Prostate gland (tissue), 2 donors: Measurements from ENCODE around the gene AKT1. TPM values are rescaled to one million over a fixed set of nuclear protein-coding genes. Genes with fewer than 3 reads are reported as not detected.

Experiments used
- DNase-seq: peaks from one replicate; pipeline ENCODE4 v3.0.0-alpha.2; 2019; ENCODE audit warnings: low spot score
- H3K27ac ChIP-seq, 2 donors: fragments of 200-600 bp; sonication (generic); 2 replicates each; pipeline ENCODE4 v1.5.1; 2017 to 2019
- H3K27me3 ChIP-seq: fragments of 200-600 bp; sonication (generic); replicated peaks from 2 replicates; pipeline ENCODE4 v1.5.1; 2019; ENCODE audit not compliant: insufficient read depth
- H3K36me3 ChIP-seq, 2 donors: fragments of 200-600 bp; sonication (generic); 1 replicate in 1 of 2; 2 replicates in 1 of 2; pipeline versions ENCODE4 v1.5.1 to v1.8.1; 2017 to 2019
- H3K4me1 ChIP-seq: fragments of 200-600 bp; sonication (generic); replicated peaks from 2 replicates; pipeline ENCODE4 v1.5.1; 2019
- H3K4me3 ChIP-seq, 2 donors: fragments of 200-600 bp; sonication (generic); 2 replicates each; pipeline ENCODE4 v1.5.1; 2017 to 2019
- H3K9me3 ChIP-seq: fragments of 200-600 bp; sonication (generic); 2 replicates; pipeline ENCODE4 v1.5.1; 2017
- CTCF ChIP-seq, 4 experiments: fragments of 200-600 bp in 2 of 4; fragments of 450-650 bp in 2 of 4; sonication (generic) in 2 of 4; IDR thresholded peaks; 1 replicate in 3 of 4; 2 replicates in 1 of 4; pipeline ENCODE4 v1.5.1; 2016 to 2019; ENCODE audit warnings: antibody characterized with exemption in 4 of 4, mild to moderate bottlenecking in 2 of 4, moderate library complexity in 2 of 4
- POLR2A ChIP-seq: fragments of 450-650 bp; IDR thresholded peaks from one replicate; pipeline ENCODE4 v1.6.1; 2016; ENCODE audit warnings: antibody characterized with exemption, mild to moderate bottlenecking
- POLR2AphosphoS5 ChIP-seq: sonication (generic); formaldehyde crosslinking; IDR thresholded peaks from one replicate; pipeline ENCODE4 v1.6.1; 2017; ENCODE audit warnings: antibody characterized with exemption
- WGBS: methylation state at CpG from one replicate; pipeline ENCODE4 v1.1.5; 2018; 5-methylcytosine and 5-hydroxymethylcytosine counted together
- intact Hi-C: fragments of 100-400 bp; cut with DNase I; formaldehyde crosslinking; loops from one replicate; pipeline ENCODE4 v1.14.2; 2022
- total RNA-seq, 2 donors: library from RNA; depleted of rRNA; stranded (reverse); fragments of >200 nt; gene quantifications; one replicate each; pipeline ENCODE4 v1.1.0, GENCODE V29; 2016

The AKT1 gene
- total RNA-seq, 2 donors from 2014 or later: 154 to 200 TPM

GRCh38 chr14:104765517-104765916 lies 30.0 kb downstream of the AKT1 start:
- WGBS: 96% methylated on average over 3 of the region's 3 CpGs
- no peaks in the 10 kb centered on the region for H3K27me3 ChIP-seq
- no peak for DNase-seq
- H3K9me3 ChIP-seq: no peaks in the 10 kb centered on the region
- intact Hi-C loops: no loop called here
- no peaks in the 10 kb centered on the region for H3K4me1 ChIP-seq
- no peaks in the 10 kb centered on the region for H3K36me3 ChIP-seq
- H3K27ac ChIP-seq: no peak overlapping the region
- TF ChIP-seq POLR2AphosphoS5 (no peak), CTCF (IDR thresholded peaks at IDR 0.05) (no peak)
- H3K4me3 ChIP-seq: no peak overlapping the region

DNA sequence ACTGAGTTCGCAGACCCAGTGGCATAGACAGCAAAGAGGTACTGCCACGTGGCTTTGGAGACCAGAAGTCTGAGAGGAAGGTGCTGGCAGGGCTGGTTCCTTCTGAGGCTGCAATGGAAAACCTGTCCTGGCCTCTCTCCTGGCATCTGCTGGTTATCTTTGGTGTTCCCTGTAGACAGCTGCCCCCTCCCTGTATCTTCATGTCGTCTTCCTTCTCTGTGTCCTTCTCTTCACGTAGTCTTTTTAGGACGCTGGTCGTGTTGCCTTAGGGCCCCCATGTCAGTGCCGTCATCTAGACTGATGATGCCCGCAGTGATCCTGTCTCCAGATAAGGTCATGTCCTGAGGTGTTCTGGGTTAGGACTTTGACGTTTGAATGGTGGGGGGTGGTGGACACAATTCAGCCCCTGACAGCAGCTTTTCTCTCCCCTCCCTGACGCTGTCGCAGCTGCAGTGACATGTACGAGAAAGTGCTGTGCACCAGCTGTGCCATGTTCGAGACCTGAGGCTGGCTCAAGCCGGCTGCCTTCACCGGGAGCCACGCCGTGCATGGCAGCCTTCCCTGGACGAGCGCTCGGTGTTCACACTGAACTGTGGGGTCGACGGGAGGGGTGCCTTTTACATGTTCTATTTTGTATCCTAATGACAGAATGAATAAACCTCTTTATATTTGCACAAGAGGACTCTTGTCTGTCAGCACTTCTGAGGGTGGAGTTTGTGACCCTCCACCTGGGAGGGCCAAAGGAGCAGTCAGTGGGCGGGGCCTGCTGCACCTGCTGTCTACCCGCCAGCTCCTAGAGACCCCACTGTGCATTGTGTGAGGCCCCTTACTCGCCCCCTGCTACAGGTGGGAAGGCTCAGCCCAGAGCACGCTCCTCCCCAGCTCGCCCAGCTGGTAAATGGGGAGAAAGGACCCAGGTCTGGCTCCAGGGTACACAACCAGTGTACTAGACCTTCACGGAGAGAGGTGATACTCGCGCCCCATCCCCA lies 36.3 kb downstream of the AKT1 start:
- DNase-seq: no peak
- H3K27ac ChIP-seq: no peak overlapping the region
- TF ChIP-seq POLR2A: no peak
- no peak for TF ChIP-seq CTCF (IDR thresholded peaks at IDR 0.05)
- no peak for TF ChIP-seq POLR2AphosphoS5
- 81% methylated on average over 30 of the region's 30 CpGs for WGBS
- no peaks in the 10 kb centered on the region for H3K9me3 ChIP-seq
- H3K27me3 ChIP-seq: no peaks in the 10 kb centered on the region
- H3K36me3 ChIP-seq: peaks cover 5 to 10% of the 10 kb centered on the region in 2 donors
- intact Hi-C loops: no loop called here
- no peak overlapping the region for H3K4me3 ChIP-seq
- H3K4me1 ChIP-seq: peaks cover 6% of the 10 kb centered on the region

GRCh38 chr14:104757681-104758392 lies 37.7 kb downstream of the AKT1 start:
- Histone ChIP-seq H3K4me3 (no peak overlapping the region), H3K36me3 (peaks cover 5 to 10% of the 10 kb centered on the region in 2 donors), H3K27ac (no peak overlapping the region), H3K27me3 (no peaks in the 10 kb centered on the region), H3K9me3 (no peaks in the 10 kb centered on the region), H3K4me1 (peaks cover 11% of the 10 kb centered on the region)
- 88% methylated on average over 19 of the region's 19 CpGs for WGBS
- intact Hi-C loops: no loop called here
- no peak for DNase-seq
- no peak for TF ChIP-seq POLR2AphosphoS5
- no peak for TF ChIP-seq POLR2A
- TF ChIP-seq CTCF (IDR thresholded peaks at IDR 0.05): no peak

DNA sequence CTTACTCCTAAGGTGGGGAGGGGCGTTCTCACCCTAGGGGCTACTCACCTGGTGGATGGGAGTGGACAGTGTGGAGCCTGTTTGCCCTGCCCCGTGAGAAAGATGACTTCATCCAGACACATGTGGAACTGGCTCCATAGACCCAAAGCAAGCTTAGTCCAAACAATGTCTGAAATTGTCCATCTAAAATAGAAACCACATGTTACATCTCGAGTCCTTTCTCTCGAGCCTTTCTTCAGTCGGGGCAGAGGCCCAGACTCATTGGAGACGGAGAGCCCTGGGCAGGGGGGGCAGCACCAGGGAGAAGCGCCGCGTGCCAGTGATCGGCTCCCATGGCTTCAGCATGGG lies 38.3 kb downstream of the AKT1 start:
- TF ChIP-seq POLR2A: no peak
- no peak for TF ChIP-seq POLR2AphosphoS5
- TF ChIP-seq CTCF (IDR thresholded peaks at IDR 0.05): no peak
- Histone ChIP-seq H3K4me1 (peaks cover 11% of the 10 kb centered on the region), H3K4me3 (no peak overlapping the region), H3K27ac (no peak overlapping the region), H3K9me3 (no peaks in the 10 kb centered on the region), H3K27me3 (no peaks in the 10 kb centered on the region), H3K36me3 (peaks cover 5 to 10% of the 10 kb centered on the region in 2 donors)
- 87% methylated on average over 10 of the region's 10 CpGs for WGBS
- intact Hi-C loops: no loop called here
- DNase-seq: no peak
